H9 (cell line): ENCODE results near the gene ANKH. TPM values are rescaled to one million over a fixed set of nuclear protein-coding genes. Genes with fewer than 3 reads are reported as not detected.
A peak's percentile ranks its signal among the peaks of the same experiment; 100 is the strongest.

Source experiments
- DNase-seq: peaks from one replicate; pipeline ENCODE4 v3.0.0-alpha.2; 2017
- H2AFZ ChIP-seq: one replicate; pipeline ENCODE4 v1.6.1; 2013; ENCODE audit warnings: mild to moderate bottlenecking, low read length, control low read depth, moderate library complexity
- H2AK5ac ChIP-seq: 2 replicates; pipeline ENCODE4 v1.6.1; 2013; ENCODE audit warnings: low read length, control low read depth, mixed read lengths; ENCODE audit not compliant: insufficient read length
- H2BK120ac ChIP-seq: one replicate; pipeline ENCODE4 v1.6.1; 2013; ENCODE audit warnings: low read depth, mild to moderate bottlenecking, low read length, control low read depth, inconsistent platforms; ENCODE audit not compliant: poor library complexity, severe bottlenecking
- H2BK12ac ChIP-seq: 2 replicates; pipeline ENCODE4 v1.6.1; 2013; ENCODE audit warnings: low read length, control low read depth, mixed read lengths, low read depth; ENCODE audit not compliant: insufficient read length
- H2BK15ac ChIP-seq: 2 replicates; pipeline ENCODE4 v1.6.1; 2013; ENCODE audit warnings: low read depth, low read length, control low read depth
- H2BK20ac ChIP-seq: one replicate; pipeline ENCODE4 v1.6.1; 2013; ENCODE audit warnings: low read depth, mild to moderate bottlenecking, low read length, control low read depth, inconsistent platforms; ENCODE audit not compliant: poor library complexity, severe bottlenecking
- H2BK5ac ChIP-seq: 2 replicates; pipeline ENCODE4 v1.6.1; 2013; ENCODE audit warnings: low read length, control low read depth, mixed read lengths; ENCODE audit not compliant: insufficient read length
- H3K14ac ChIP-seq: 2 replicates; pipeline ENCODE4 v1.6.1; 2013; ENCODE audit warnings: low read length, control low read depth; ENCODE audit not compliant: insufficient read depth
- H3K18ac ChIP-seq: 2 replicates; pipeline ENCODE4 v1.6.1; 2013; ENCODE audit warnings: low read depth, mild to moderate bottlenecking, mixed read lengths, low read length, control low read depth; ENCODE audit not compliant: insufficient read length
- H3K23ac ChIP-seq: 2 replicates; pipeline ENCODE4 v1.6.1; 2013; ENCODE audit warnings: low read length, control low read depth, mixed read lengths, low read depth; ENCODE audit not compliant: insufficient read length
- H3K23me2 ChIP-seq: 2 replicates; pipeline ENCODE4 v1.6.1; 2013; ENCODE audit warnings: low read depth, mild to moderate bottlenecking, mixed read lengths, low read length, control low read depth; ENCODE audit not compliant: insufficient read length, poor library complexity, severe bottlenecking
- H3K27ac ChIP-seq: 2 replicates; pipeline ENCODE4 v1.5.1; 2013; ENCODE audit warnings: low read length, control low read depth, mixed read lengths, low read depth; ENCODE audit not compliant: insufficient read length
- H3K27me3 ChIP-seq: 2 replicates; pipeline ENCODE4 v1.6.1; 2013; ENCODE audit warnings: low read length, control low read depth, inconsistent platforms; ENCODE audit not compliant: insufficient read depth
- H3K4ac ChIP-seq: 2 replicates; pipeline ENCODE4 v1.6.1; 2013; ENCODE audit warnings: low read depth, mild to moderate bottlenecking, control low read depth, inconsistent platforms, low read length, moderate library complexity
- H3K4me1 ChIP-seq: 2 replicates; pipeline ENCODE4 v1.6.1; 2013; ENCODE audit warnings: low read length, control low read depth, inconsistent platforms; ENCODE audit not compliant: insufficient read depth
- H3K4me2 ChIP-seq: 2 replicates; pipeline ENCODE4 v1.6.1; 2013; ENCODE audit warnings: low read length, control low read depth, mixed read lengths; ENCODE audit not compliant: insufficient read length, insufficient read depth
- H3K56ac ChIP-seq: 2 replicates; pipeline ENCODE4 v1.6.1; 2013; ENCODE audit warnings: low read depth, mild to moderate bottlenecking, mixed read lengths, low read length, control low read depth; ENCODE audit not compliant: insufficient read length
- H3K79me1 ChIP-seq: 2 replicates; pipeline ENCODE4 v1.6.1; 2013; ENCODE audit warnings: low read depth, mild to moderate bottlenecking, moderate library complexity, low read length, control low read depth, inconsistent platforms; ENCODE audit not compliant: insufficient read depth, poor library complexity, severe bottlenecking
- H3K79me2 ChIP-seq: 2 replicates; pipeline ENCODE4 v1.6.1; 2013; ENCODE audit warnings: low read length, control low read depth, inconsistent platforms; ENCODE audit not compliant: insufficient read depth
- H3K9ac ChIP-seq: 2 replicates; pipeline ENCODE4 v1.6.1; 2013; ENCODE audit warnings: low read length, control low read depth, mixed read lengths; ENCODE audit not compliant: insufficient read length; ENCODE audit errors: extremely low read depth
- H3K9me3 ChIP-seq: one replicate; pipeline ENCODE4 v1.6.1; 2013; ENCODE audit warnings: low read depth, low read length, inconsistent platforms; ENCODE audit not compliant: control insufficient read depth
- H3T11ph ChIP-seq: one replicate; pipeline ENCODE4 v1.6.1; 2013; ENCODE audit warnings: mild to moderate bottlenecking, low read length, control low read depth, inconsistent platforms
- H4K20me1 ChIP-seq: one replicate; pipeline ENCODE4 v1.6.1; 2013; ENCODE audit not compliant: control insufficient read depth, insufficient read length, insufficient read depth
- H4K5ac ChIP-seq: 2 replicates; pipeline ENCODE4 v1.6.1; 2013; ENCODE audit warnings: low read depth, mild to moderate bottlenecking, mixed read lengths, low read length, control low read depth; ENCODE audit not compliant: insufficient read length
- H4K8ac ChIP-seq: replicated peaks from 2 replicates; pipeline ENCODE4 v1.6.1; 2013; ENCODE audit warnings: low read length, control low read depth, mixed read lengths, low read depth; ENCODE audit not compliant: insufficient read length
- H4K91ac ChIP-seq: 2 replicates; pipeline ENCODE4 v1.6.1; 2013; ENCODE audit warnings: low read depth, mild to moderate bottlenecking, moderate library complexity, mixed read lengths, low read length, control low read depth; ENCODE audit not compliant: insufficient read length
- H3K27ac Mint-ChIP-seq, 3 experiments: 2 replicates in 2 of 3; 3 replicates in 1 of 3; pipeline ENCODE4 v1.8.0; 2020 to 2021; ENCODE audit warnings: mixed read lengths in 3 of 3, mild to moderate bottlenecking in 1 of 3, moderate library complexity in 1 of 3
- H3K27me3 Mint-ChIP-seq: 2 replicates; pipeline ENCODE4 v1.8.0; 2021; ENCODE audit warnings: low read depth, mild to moderate bottlenecking, moderate library complexity, mixed read lengths
- H3K36me3 Mint-ChIP-seq, 3 experiments: 2 replicates in 2 of 3; 3 replicates in 1 of 3; pipeline ENCODE4 v1.8.0; 2020 to 2021; ENCODE audit warnings: low read depth in 3 of 3, mixed read lengths in 3 of 3; ENCODE audit not compliant: insufficient read depth in 1 of 3
- H3K4me1 Mint-ChIP-seq, 2 experiments: 2 replicates each; pipeline ENCODE4 v1.8.0; 2020; ENCODE audit warnings: mixed read lengths in 2 of 2
- H3K4me3 Mint-ChIP-seq, 2 experiments: 2 replicates in 1 of 2; 3 replicates in 1 of 2; pipeline ENCODE4 v1.8.0; 2020 to 2021; ENCODE audit warnings: mild to moderate bottlenecking in 2 of 2, mixed read lengths in 2 of 2, moderate library complexity in 1 of 2
- H3K9me3 Mint-ChIP-seq, 2 experiments: 2 replicates in 1 of 2; 3 replicates in 1 of 2; pipeline ENCODE4 v1.8.0; 2020; ENCODE audit warnings: mild to moderate bottlenecking in 2 of 2, mixed read lengths in 2 of 2, moderate library complexity in 1 of 2
- WGBS: extraction: QIAGEN DNeasy Blood & Tissue Kit; methylation state at CpG from one replicate; pipeline ENCODE4 v1.1.7; 2013; ENCODE audit warnings: missing lambda C conversion rate, low lambda C conversion rate, mixed read lengths; ENCODE audit not compliant: insufficient read length; ENCODE audit errors: extremely low coverage; 5-methylcytosine and 5-hydroxymethylcytosine counted together
- total RNA-seq: library from RNA; stranded (reverse); gene quantifications from 2 replicates; pipeline ENCODE4 v1.2.1, GENCODE V29; 2021
- TF ChIP-seq, protein P1 (sequence below): fragments of 200-600 bp; sonication (generic); conservative IDR thresholded peaks from 3 replicates; pipeline ENCODE4 v1.8.0; 2021; ENCODE audit warnings: antibody characterized with exemption, mild to moderate bottlenecking

The ANKH gene
- total RNA-seq, 1 experiment from 2014 or later, result 9.6 TPM

DNA sequence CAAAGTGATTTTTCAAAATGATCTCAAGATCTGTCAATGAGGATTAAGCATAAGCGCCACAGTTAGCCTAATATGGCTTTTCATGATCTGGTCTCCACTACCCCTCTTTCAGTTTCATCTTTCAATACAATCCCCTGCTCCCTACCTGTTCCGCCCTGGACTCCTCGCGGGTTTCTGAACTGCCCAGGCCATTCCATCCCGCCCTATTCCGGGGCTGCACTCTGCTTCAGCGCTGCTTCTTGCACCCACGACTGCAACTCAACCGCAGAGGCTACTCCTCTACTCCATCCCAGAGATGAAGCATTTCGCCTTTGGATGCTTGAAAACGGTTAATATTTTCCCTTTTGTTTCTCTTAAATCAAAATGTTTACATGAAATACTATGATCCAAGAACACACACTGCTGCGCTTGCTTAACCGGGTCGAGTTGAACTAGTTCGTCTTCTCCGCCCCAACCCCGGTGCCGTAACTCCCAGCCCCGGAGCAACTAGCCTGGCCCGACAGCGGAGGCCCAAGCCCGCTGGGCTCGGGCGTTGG is 207.8 kb downstream of the ANKH start:
- Histone ChIP-seq H2BK5ac (no peak overlapping the region), H2BK120ac (no peak overlapping the region), H4K20me1 (no peaks in the 10 kb centered on the region), H3K4me1 (peaks cover 2% of the 10 kb centered on the region; the same call in 1 of the 2 replicates), H3K56ac (no peak overlapping the region), H3K18ac (no peak overlapping the region), H4K8ac (no peak overlapping the region), H3K14ac (peak overlapping the region; percentile 13; the same call in 1 of the 2 replicates), H3K9me3 (no peaks in the 10 kb centered on the region), H3K4ac (no peak overlapping the region), H3K27me3 (no peaks in the 10 kb centered on the region; the same call in 1 of the 2 replicates), H3K23ac (no peak overlapping the region), H4K5ac (no peak overlapping the region), H3K79me2 (peaks cover 7% of the 10 kb centered on the region; the same call in 1 of the 2 replicates), H2BK12ac (no peak overlapping the region), H2AFZ (no peak overlapping the region), H3K79me1 (no peaks in the 10 kb centered on the region), H3K23me2 (peaks cover 13% of the 10 kb centered on the region), H2AK5ac (no peak overlapping the region), H2BK15ac (no peak overlapping the region), H3K4me2 (peak overlapping the region; percentile 91), H3K27ac (no peak overlapping the region), H2BK20ac (no peak overlapping the region), H3K9ac (peak overlapping the region; percentile 44), H4K91ac (no peak overlapping the region), H3T11ph (no peak overlapping the region)
- peaks cover 2% of the 10 kb centered on the region in 2 experiments; a peak in 3 of 5 replicates for H3K9me3 Mint-ChIP-seq
- TF ChIP-seq, protein P1, sequence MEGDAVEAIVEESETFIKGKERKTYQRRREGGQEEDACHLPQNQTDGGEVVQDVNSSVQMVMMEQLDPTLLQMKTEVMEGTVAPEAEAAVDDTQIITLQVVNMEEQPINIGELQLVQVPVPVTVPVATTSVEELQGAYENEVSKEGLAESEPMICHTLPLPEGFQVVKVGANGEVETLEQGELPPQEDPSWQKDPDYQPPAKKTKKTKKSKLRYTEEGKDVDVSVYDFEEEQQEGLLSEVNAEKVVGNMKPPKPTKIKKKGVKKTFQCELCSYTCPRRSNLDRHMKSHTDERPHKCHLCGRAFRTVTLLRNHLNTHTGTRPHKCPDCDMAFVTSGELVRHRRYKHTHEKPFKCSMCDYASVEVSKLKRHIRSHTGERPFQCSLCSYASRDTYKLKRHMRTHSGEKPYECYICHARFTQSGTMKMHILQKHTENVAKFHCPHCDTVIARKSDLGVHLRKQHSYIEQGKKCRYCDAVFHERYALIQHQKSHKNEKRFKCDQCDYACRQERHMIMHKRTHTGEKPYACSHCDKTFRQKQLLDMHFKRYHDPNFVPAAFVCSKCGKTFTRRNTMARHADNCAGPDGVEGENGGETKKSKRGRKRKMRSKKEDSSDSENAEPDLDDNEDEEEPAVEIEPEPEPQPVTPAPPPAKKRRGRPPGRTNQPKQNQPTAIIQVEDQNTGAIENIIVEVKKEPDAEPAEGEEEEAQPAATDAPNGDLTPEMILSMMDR, result no peak
- H3K4me1 Mint-ChIP-seq, result peaks cover 18 to 21% of the 10 kb centered on the region in 2 experiments
- peaks cover 0 to 10% (median 4%) of the 10 kb centered on the region in 3 experiments; a peak in 3 of 7 replicates for H3K36me3 Mint-ChIP-seq
- no CpG with 5 or more reads among the region's 24 CpGs for WGBS
- peak overlapping the region; percentile 74 to 93 for H3K4me3 Mint-ChIP-seq
- H3K27me3 Mint-ChIP-seq, result peaks cover 28% of the 10 kb centered on the region
- no peak for DNase-seq
- no peak overlapping the region for H3K27ac Mint-ChIP-seq
